ENCODE data around the gene MRPL44. TPM values are rescaled to one million over a fixed set of nuclear protein-coding genes. Genes with fewer than 3 reads are reported as not detected.

MRPL44 gene
- total and polyA plus RNA-seq, 2 of the 8 experiments (the other 6 are each of a cell fraction or from before 2014, with no cell fraction given), result 32.0 to 53.2 TPM

DNA sequence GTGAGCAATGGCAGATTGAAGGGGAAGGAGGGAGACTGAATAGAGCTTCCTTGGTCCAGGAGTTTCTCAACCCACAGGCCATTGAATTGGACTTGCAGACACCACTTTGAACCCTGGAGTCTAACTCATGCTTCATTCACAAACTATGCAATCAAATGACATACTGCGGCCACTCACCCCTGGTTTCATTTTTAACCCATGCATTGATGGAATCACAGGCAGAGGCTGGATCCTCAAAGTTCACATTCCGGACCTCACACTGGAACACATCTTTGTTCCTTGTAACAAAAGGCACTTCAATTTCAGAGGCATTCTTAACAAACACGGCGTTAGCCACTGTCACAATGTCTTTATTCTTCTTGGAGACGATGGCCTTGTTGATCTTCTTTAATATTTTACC lies 40.7 kb downstream of the MRPL44 start (continued):
- no peak for TF ChIP-seq SUZ12 (IDR thresholded peaks at IDR 0.05; ENCODE audit: low read length)
- TF ChIP-seq, protein P1, sequence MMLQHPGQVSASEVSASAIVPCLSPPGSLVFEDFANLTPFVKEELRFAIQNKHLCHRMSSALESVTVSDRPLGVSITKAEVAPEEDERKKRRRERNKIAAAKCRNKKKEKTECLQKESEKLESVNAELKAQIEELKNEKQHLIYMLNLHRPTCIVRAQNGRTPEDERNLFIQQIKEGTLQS (IDR thresholded peaks at IDR 0.05; ENCODE audit: insufficient read depth, low read depth, low read length), result no peak

All from H1 (cell line).